ENCODE results near the gene PAGE2.

DNA sequence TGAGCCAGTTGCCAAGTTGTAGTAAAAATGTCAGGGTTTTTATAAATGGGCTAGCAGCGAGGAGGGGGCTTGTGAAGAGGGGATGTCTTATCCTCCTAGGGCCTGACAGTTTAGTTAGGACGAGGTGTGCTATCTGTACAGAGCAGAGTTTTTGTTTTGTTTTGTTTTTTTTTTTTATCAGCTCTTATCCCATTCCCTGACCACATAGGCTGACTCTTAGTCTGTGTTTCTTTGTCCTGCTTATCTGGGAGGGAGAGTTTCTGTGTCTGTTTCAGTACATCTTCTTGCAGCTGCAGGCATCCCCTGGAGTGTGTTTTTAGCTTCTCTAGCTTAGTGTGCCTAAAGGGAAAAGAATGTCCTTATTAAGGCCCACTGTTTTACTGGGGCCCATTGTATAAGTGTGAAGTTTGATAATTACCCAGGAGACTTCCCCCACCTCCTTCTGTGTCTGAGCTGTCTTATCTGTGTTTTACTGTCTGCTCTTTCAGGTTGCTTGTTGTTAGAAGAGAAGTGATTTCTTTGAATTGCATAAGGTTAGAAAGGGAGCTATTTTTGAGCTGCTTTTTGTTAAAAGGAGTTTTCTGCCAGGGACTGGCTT lies 32.0 kb downstream of the PAGE2 start:
- TF ChIP-seq, protein P1, sequence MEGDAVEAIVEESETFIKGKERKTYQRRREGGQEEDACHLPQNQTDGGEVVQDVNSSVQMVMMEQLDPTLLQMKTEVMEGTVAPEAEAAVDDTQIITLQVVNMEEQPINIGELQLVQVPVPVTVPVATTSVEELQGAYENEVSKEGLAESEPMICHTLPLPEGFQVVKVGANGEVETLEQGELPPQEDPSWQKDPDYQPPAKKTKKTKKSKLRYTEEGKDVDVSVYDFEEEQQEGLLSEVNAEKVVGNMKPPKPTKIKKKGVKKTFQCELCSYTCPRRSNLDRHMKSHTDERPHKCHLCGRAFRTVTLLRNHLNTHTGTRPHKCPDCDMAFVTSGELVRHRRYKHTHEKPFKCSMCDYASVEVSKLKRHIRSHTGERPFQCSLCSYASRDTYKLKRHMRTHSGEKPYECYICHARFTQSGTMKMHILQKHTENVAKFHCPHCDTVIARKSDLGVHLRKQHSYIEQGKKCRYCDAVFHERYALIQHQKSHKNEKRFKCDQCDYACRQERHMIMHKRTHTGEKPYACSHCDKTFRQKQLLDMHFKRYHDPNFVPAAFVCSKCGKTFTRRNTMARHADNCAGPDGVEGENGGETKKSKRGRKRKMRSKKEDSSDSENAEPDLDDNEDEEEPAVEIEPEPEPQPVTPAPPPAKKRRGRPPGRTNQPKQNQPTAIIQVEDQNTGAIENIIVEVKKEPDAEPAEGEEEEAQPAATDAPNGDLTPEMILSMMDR (conservative IDR thresholded peaks at IDR 0.05) = no peak
- TF ChIP-seq ZFX (IDR thresholded peaks at IDR 0.05) = no peak

All from C4-2B (cell line).